ENCODE results near the gene PHRF1.

Gene PHRF1

DNA sequence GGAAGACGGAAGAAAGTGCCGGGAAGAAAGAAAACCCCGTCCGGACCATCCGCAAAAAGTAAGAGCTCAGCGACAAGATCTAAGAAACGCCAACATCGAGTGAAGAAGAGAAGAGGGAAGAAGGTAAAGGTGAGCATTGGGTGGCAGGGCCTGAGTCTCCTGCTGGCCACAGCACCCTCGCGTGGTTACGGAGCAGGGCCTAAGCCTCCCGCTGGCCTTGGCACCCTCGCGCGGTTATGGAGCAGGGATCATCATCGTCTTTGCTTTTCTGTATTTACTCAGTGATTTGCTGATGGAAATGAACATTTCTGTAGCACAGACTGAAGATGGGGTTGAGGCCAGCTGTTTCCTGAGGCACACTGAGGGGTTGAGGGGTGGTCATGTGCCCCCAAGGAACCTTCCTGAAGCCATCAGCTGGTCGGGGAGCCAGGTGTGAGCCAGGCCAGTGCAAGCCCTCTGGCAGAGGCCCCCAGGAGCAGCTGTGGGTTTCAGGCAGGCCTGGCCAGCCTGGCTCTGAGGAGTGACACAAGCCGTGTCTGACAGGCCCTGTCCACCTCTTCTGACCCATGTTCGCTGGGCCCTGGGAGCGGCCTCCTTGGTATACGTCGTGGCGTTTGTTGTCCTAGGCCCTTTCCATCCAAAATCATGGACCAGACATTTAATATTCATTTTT, 25.4 kb downstream of the PHRF1 start:
- DNase-seq (ENCODE audit: low read depth) = no peak

DNA sequence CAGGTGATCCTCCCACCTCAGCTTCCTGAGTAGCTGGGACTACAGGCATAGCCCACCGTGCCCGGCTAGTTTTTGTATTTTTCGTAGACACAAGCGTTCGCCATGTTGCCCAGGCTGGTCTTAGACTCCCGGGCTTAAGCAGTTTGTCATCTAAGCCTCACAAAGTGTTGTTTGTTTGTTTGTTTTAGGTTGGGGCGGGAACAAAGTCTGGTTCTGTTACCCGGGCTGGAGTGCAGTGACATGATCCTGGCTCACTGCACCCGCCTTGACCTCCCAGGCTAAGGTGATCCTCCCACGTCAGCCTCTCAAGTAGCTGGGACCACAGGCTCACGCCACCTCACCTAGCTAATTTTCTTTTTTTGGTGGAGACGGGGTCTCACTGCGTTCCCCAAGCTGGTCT, 26.9 kb downstream of the PHRF1 start:
- DNase-seq (ENCODE audit: low read depth) = no peak

GRCh38 chr11:605286-606129, 29.2 kb downstream of the PHRF1 start:
- DNase-seq (ENCODE audit: low read depth) = no peak

DNA sequence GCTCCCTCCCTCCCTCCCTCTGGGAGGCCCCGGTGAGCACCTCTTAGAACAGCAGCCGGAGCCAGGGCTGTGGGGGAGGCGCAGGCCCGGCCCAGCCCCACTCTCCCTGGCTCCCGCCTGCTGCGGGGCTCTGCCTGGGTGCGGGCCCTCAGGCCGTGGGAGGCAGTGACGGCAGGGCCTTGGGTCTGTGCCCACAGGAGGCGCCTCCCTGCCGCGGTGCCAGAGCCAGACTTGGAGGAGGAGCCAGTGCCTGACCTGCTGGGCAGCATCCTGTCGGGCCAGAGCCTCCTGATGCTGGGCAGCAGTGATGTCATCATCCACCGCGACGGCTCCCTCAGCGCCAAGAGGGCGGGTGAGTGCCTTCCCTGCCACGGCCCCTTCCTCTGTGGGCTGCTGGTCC, 30.0 kb downstream of the PHRF1 start:
- DNase-seq (ENCODE audit: low read depth) = no peak

- DNase-seq (ENCODE audit: low read depth) = no peak
Measured at GRCh38 chr11:607020-607780, 30.9 kb downstream of the PHRF1 start.

GRCh38 chr11:607971-608659, 31.8 kb downstream of the PHRF1 start:
- no peak for DNase-seq (ENCODE audit: low read depth)

DNA sequence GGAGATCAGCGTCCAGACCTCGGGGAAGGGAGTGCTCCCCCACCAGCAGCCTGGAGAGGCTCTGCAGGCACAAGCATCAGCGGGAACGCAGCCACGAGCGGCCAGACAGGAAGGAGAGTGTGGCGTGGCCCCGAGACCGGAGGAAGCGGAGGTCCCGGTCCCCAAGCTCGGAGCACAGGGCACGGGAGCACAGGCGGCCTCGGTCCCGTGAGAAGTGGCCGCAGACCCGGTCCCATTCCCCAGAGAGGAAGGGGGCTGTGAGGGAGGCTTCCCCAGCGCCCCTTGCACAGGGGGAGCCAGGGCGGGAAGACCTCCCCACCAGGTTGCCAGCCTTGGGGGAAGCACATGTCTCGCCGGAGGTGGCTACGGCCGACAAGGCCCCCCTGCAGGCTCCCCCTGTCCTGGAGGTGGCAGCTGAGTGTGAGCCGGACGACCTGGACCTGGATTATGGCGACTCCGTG, 32.6 kb downstream of the PHRF1 start:
- DNase-seq (ENCODE audit: low read depth) = no peak

- DNase-seq (ENCODE audit: low read depth) = no peak
Measured at GRCh38 chr11:609341-609811, 33.1 kb downstream of the PHRF1 start.

GRCh38 chr11:610146-610801, 34.0 kb downstream of the PHRF1 start:
- DNase-seq (ENCODE audit: low read depth) = no peak

DNA sequence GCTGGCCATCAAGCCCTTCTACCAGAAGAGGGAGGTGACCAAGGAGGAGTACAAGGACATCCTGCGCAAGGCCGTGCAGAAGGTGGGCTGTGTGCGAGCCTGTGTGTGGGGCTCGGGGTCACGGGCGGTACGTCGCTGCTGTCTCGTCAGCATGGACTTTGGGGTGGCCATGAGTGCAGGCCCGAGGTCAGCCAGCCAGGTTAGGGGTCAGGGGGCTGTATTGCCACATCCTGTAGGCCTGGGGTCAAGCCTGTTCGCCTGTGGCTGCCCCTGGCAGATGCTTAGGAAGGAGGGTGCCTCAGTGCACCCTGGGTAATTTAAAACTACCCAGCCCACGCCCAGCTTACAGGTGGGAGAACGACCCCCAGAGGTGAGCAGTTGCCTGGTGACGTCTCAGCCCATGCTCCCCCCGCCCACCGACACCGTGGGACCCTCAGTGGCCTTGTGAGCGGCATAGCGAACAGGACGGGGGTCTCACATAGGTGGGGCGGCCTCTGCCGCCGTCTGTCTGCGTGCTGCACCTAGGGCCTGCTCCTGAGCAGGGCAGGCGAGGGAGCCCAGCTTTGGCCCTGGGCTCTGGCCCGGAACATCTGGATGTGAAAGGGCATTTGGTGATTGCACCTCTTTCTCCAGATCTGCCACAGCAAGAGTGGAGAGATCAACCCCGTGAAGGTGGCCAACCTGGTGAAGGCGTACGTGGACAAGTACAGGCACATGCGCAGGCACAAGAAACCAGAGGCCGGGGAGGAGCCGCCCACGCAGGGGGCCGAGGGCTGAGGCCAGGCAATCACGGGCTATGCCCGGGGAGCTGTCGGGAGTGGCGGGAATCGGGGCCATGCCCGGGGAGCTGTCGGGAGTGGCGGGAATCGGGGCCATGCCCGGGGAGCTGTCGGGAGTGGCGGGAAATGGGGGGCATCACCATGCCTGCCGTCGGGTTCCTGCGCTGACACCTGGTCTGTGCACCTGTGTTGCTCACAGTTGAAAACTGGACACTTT, 35.0 kb downstream of the PHRF1 start:
- no peak for DNase-seq (ENCODE audit: low read depth)

- no peak for DNase-seq (ENCODE audit: low read depth)
Measured at GRCh38 chr11:612201-612960, 36.1 kb downstream of the PHRF1 start.

GRCh38 chr11:612961-613300, 36.7 kb downstream of the PHRF1 start:
- no peak for DNase-seq (ENCODE audit: low read depth)

DNA sequence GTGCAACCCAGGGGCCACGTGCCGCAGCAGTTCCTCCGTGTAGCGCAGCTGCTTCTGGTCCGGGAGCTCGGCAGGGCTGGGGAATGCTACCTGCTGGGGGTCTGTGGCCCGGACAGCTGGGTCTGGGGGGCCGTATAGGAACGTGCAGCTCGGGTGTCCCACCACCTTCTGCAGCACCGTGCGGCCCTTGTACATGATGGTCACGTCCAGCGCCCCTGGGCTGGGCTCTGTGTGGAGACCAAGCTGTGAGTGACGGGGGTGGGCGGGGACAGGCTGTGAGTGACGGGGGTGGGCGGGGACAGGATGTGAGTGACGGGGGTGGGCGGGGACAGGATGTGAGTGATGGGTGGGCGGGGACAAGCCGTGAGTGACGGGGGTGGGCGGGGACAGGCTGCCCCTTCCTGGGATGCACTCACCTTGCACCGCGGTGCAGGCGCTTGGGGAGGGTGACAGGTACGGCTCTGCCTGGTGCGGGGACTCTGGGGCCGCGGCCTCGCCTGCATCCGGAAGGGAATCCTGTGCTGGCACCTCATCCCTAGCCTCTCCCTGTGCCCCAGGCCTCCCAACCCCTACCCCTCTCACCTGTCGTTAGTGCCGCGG, 37.2 kb downstream of the PHRF1 start:
- DNase-seq (ENCODE audit: low read depth) = peak; percentile 89

DNA sequence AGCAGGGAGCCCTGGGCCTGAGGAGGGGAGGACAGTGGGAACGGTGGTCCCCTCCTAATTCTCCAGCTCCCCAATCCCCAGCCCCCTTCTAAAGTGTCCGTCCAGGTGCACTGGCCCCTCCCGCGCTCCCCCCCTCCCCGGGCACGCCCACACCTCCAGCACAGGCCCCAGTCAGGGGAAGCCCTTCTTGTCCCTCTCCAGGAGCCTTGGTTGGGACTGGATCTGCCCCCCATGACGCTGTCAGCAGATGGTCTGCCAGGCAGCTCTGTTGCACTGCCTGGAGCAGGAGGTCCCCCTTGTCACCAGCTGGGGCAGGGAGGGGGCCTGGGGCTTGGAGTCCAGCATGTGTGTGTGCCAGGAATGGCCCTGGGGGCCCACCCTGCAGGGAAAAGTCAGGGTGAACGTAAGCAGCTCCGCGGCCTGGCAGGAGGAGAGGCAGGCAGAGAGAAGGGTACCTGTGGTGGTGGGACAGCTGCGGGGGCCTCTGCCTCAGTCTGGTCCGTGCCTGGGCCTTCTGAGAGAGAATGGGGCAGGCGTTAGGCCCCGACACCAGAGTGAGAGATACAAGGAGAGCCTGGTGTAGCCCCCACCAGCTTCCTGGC, 37.9 kb downstream of the PHRF1 start:
- no peak for DNase-seq (ENCODE audit: low read depth)

DNA sequence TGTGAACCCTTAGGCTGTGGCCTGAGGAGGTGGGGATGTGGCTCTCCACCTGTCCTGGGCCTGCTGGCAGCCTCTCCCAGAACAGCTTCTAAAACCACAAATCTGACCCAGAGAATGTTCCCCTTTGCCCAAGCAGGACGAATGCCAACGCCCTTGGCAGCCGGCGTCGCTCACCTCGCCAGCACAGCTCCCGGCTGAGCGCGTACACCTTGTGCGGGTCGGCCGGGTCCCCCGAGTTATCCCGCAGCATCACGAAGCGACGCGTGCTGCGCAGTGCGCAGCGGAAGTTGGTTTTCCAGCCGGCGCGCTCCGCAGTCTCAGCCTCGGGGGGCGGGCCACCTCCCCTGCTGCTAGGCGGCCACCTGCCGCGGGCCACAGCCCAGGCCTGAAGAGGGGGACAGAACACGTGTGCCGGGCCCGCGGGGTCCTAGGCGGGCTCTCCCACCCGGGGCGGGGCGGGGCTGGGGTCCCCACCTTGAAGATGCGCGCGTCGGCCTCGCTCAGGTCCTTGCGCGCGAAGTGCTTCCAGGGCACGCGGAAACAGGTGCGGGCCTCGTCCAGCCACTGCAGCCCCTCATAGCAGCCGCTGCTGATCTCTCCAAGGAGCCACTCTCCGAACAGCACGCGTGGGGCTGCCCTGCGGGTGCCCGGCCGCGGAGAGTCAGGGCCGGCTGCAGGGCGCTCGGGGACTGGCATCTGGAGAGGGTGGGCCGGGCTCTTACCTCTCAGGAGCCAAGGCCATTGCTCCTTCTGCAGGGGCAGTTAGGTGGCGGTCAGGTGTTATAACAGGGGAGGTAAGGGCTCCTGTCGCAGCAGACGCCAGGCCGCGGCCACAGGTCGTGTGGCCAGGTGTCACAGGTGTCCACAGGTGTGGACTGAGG, 38.6 kb downstream of the PHRF1 start:
- DNase-seq (ENCODE audit: low read depth) = no peak

DNA sequence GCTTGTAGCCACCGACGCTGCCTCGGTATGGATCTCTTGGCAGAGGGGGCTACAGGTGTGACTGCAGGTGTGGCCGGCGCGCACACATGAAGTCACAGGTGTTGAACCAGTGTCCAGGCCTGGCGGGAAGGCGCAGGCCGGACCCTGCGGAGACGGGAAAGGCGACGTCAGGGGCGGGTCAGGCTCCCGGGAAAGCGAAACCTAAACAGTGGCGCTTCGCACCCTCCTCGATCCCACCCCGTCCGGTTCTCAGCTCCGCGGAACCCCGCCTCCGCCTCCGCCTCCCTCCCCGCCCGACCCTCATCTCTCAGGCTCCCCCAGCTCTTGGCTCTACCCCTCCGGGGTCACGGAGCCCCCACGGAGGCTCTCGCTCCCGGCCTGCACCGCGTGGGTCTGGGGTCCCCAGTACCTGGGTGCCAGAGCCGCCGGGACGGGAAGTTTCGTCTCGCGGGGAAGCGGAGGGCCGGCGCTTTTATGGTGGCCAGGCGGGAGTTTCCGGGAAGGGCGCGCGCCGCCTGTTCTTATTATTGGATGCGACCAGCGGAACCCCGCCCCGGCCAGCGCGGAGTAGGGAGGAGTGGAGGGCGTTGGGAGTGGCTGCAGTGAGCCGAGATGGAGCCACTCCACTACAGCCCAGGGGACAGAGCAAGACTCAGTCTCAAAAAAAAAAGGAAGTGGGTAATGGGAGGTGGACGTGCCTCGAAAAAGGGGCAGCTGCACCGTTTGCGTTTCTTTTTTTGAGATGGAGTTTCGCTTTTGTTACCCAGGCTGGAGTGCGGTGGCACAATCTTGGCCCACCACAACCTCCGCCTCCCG, 39.4 kb downstream of the PHRF1 start, which contains the start of gene IRF7:
IRF7 (minus strand) TSS at position 447 of the 816 bp plus-strand sequence. CDS start 586 bp downstream, outside the sequence.
- peak; percentile 74 for DNase-seq (ENCODE audit: low read depth)
